Stimulated activated CD4-positive, alpha-beta T cell treated with anti-CD3 and anti-CD28 coated beads, Interleukin-4, amount 100 ng/mL, for 1 hour (primary cell): Measurements from ENCODE around the gene NCKAP1.
"Not testable (repeated sequence)": the region's sequence is repeated elsewhere in the genome, so short reads cannot be mapped to it uniquely, and the experiment has no call there.

Source experiments
- DNase-seq: peaks from one replicate; pipeline ENCODE4 v3.0.0-alpha.2; 2020

NCKAP1 gene

DNA sequence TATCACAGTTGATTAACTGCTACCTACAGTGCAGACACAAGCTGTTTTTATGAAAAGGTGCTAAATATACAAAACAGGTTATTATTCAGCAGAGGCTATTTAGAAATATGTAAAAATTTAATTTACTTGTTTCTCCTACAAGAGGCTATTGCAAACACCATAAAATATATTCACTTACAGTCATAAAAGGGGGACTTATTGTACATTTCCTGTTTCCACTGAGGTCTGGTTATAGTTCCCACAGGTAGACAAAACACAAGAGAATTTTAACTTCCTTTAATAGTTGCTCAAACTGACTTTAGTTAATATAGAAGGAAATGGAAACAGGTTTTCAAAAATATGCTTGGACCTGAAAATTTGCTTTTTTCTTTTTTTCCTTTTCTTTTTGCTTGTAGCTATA is 131.8 kb downstream of the NCKAP1 start:
- DNase-seq, result no peak

DNA sequence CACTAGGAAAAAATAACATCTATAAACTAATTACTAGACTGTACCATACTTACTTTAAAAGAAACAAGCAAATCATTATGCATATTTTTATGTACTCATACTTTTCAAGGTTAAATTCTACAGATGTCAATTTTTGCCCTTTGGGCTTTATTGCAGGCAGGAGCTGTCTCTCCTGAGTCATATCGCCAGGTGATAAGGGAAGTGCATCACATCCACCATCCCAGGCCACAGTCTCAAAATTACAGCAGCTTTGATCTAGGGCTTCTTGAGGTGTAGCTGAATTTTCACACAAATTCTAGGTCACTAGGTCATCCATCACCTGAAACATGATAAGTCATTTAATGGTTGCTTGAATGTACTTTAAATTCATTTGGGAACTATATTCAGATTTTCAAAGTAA is 133.4 kb downstream of the NCKAP1 start:
- DNase-seq, result no peak

DNA sequence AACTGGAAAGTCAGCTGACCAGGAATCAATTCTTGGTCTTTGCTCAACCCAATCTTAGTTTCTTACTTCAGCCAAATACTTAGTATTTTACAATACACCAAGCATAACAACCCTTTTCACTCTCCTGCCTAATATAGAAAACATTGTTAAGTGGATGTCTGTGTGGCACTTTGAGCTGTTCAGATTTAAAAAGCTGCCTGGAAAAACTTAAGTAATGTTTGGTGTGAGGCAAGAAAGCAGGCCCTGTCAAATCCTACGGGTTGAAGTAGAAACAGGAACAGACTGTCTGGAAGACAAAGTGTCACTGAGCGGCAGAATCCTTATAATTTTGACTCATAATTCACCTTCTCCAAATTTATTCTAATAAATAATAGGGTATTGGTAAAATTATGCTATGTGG is 134.7 kb downstream of the NCKAP1 start:
- DNase-seq, result no peak

DNA sequence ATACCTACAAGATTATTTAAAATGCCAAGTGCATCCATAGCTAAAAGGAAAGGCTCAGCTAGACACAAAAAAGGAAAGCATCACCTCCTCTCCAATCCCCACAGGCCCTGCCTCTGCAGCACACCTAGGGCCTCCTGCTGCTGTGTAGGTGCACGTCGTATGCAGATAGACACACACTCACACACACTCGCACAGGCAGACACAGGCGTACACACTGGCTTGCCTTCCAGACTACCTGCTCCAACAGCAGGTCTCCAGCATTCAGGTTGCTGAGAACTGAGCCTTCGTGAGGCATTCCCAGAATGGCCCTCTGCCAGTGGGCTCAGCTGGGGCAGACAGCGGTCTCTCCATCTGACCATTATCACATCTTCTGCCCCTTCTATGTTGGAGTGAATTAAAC is 136.5 kb downstream of the NCKAP1 start:
- no peak for DNase-seq

DNA sequence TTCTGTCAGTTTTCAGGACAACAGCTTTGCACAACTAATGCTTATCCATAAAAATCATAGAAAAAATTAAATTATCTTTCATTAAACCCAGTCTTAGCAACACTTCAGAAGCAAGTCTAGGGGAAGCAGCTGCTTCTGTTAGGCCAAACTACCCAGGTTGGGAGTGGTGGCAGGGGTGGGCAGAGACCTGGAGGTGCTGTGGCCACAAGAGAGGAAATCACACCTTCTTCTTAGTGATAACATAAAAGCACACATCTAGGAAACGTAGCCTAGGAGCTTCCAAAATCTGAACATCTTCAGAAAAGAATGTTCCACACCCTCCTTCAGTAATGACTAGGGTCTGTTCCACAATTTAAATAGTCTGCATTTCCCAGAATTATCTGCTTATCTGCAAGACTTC is 139.5 kb downstream of the NCKAP1 start:
- DNase-seq, result no peak

DNA sequence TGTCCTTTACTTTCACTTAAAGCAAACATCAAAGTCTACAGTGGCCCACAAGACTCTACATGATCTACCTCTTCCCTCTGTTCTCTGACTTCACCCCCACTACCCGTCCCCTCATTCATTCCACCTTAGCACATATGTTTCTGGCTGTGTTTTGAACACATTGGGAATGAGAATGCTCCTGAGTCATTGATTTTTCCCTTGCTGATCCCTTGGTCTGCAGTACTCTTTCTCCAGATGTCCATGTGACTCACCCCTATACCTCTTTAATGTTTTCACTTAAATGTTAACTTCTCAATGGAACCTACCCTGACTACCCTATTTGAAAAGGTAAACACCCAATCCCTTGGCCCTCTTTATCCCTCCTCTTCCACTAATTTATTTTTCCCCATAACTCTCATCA is 141.1 kb downstream of the NCKAP1 start:
- DNase-seq, result no peak

DNA sequence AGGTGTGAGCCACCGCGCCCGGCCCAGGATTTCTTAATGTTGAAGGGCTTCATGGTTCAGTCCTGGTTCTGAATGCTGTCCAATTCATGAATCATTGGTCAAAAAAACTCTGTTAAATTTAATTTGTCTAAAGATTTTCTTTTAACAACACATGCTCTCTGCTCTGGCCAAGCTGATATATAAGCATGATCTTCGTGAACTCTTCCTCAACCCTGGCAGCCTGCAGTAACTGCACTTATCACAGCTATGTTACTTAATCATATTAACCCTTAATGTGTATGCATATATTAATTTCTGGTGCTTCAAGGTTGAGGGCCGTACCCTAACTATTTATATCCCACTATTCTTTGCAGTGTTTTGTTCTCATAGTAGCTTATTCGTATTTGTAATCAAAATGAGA is 142.5 kb downstream of the NCKAP1 start:
- no peak for DNase-seq

DNA sequence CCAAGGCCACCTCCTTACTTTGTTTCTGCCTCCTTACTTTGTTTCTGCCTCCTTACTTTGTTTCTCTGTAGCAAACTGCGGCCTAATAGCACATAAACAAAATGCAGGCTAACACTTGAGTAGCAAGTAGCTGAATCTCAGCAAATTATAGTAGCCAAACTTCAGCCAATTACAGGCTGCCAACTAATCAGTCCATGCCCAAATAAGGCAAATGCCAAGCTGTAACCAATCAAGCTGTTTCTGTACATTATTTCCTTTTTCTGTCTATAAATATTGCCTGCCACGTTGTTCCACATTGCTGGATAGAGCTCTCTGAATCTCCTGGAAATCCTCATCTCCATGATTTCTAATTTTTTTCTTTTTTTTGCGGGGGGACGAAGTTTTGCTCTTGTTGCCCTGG is 143.1 kb downstream of the NCKAP1 start:
- no peak for DNase-seq

DNA sequence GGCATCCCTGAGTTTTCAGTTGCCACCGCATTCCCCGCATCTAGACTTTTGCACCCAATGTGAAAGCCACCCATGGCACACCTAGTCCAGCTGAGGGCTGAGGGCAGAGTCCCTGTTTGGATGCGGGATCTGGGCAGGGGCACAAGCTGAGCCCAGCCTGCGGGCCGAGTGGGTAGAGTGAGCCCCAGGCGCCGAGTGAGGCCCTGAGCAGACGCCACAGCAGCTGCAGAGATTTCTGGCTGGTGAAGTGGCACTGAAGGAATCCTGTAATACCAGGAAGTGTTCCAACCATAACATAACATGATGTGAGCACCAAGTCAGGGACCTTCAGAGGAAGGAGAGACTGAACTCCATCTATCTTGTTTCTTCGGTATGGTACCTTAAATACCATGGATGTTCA is 144.1 kb downstream of the NCKAP1 start:
- no peak for DNase-seq

DNA sequence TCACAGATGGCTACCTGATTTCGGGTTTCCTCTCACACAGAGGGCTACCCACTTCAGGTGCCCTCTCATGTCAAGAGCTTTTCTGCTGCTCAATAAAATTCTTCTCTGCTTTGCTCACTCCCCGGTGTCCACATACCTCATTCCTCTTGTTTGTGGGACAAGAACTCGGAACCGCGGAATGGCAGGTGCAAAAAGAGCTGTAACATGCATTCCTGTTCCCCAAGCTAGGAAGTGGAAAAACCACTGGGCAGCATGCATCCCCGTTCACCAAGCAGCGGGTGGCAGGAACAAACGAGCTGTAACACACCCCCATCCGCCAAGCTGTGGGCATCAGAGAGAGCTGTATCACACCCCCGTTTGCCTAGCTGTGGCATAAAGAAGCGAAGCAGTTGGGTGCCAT is 144.6 kb downstream of the NCKAP1 start:
- DNase-seq, result no peak

DNA sequence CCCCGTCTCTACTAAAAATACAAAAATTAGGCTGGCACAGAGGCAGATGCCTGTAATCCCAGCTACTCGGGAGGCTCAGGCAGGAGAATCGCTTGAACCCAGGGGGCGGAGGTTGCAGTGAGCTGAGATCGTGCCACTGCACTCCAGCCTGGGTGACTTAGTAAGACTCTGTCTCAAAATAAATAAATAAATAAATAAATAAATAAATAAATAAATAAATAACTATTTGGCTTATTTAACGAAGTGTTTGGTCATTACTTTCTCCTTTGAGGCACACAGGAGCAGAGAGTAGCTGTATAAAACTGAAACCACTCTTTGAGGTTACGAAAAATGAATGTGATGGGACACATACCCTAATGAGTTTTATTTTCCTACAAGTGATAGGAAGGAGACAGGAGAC is 145.2 kb downstream of the NCKAP1 start:
- not testable (repeated sequence) for DNase-seq

DNA sequence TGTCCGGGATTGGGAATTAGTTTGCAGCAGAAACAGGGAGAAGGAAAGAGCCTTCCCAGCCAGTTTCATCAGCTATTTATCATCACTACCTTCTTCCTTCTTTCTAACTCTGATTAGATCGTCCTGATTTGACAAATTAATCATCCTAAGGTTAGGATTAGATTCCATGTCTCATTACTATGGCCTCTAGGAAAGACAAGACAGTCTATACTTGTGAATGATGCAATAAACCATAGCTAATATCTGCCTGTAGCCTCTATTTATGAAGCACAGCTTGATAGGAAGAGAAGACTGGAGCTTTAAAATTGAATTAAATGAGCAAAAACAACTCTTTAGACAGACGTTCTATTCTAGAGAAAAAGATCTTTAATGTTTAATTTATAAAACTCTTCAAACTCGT is 146.6 kb downstream of the NCKAP1 start:
- no peak for DNase-seq

DNA sequence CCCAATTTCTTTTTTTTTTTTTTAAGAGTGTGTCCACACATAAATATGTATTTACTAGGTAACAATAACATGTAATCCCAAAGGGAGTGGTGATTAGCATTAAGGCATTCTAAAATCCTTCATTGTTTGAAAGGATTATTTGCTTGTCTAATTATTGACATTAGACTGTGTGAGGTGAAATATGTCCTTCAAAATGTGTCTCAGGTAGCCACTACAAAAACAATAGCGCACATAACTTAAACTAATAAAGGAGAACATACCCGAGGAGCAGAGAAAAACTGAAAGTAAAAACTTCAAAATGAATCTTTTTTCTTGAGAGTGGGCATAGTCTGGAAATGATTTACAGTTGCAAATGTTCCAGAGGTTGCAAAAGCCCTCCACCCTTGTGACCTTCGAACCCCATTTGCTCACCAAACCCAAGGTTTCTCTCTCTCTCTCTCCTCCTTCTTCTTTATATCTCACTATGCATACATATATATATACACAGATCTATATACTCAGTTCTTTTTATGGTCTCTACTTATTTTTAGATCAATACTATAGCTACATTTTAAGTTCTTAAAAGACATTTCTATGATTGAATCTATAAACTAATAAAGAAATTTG is 147.4 kb downstream of the NCKAP1 start:
- DNase-seq, result no peak

DNA sequence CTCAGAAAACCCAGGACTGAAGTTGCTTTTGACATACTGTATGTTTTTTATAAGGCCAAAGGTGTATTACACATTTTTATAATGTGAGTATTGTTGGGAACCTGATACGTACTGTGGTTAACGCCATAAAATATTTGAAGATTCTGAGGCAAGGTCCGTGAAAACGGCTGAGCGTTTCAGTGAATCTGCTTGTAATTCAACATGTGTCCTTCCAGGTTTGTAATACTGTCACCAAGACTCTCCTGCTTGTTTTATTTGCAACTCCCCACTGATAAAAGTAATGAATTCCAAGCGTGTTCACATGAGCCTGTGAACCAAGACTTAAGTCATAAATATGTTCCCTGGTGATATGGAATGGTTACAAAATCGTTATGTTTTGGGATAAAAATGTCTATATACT is 148.0 kb downstream of the NCKAP1 start:
- no peak for DNase-seq

DNA sequence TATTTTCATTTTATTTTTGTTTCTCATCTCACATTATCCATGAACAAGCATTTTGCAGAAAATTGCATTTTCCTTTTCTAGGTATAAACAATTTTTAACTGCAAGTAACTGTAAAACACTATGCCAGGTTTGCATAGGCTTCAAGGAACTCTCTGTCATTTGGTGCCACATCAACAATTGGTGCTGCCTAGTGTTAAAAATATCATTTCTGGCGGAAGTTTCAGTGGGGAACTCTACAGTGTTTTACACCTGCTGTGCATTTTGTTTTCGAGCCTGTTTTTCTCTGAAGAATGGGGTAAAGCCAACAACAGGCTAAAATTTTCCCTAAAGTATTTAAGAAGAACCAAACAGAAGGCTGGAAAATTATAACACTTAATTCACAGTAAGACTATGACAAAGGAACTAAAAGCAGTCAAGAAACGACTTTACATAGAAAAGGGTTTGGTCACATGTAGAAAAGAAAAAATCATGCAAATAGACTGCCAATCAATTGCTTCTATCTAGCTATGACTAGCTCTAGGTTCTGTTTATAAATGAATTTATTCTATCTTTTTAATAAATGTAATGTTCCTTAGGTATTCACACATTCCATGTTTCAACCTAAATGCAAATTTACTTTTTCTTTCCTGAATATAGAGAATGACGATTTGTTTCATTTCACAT is 150.4 kb downstream of the NCKAP1 start:
- DNase-seq, result no peak

DNA sequence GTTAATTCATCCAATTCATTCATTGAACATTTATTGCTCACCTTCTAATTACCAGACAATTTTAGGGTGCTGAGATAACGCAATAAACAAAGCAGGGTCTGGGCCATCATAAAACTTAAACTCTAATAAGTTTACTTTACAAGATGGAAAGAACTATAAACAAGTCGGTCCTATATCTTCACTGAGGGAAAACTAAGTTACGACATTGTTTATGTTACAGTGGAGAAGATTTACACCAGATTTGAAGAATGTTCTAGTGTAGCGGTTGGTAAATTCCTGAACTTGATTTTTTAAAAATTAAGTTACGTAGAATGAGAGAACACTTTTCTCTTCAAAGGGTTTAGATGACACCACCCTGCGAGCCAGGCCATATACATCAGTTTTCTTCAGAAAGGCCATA is 151.2 kb downstream of the NCKAP1 start:
- no peak for DNase-seq

DNA sequence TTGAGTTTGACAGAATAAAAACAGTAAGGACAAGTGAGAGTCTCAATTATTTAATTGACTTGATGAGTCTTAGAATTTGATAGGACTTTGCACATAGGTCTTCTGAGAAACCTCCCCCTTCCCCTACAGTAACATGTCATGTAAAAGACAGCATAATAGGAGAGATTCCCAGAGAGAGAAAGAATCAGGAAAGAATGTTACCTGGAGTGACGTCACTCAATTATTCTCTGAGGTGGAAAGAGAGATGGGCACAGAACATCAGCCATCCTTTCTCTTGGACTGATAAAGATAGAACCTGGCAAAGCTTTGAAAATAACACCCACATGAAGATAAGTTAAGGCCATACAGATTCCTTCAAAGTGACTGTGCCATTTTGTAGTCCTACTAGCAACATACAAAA is 152.5 kb downstream of the NCKAP1 start:
- DNase-seq, result no peak

DNA sequence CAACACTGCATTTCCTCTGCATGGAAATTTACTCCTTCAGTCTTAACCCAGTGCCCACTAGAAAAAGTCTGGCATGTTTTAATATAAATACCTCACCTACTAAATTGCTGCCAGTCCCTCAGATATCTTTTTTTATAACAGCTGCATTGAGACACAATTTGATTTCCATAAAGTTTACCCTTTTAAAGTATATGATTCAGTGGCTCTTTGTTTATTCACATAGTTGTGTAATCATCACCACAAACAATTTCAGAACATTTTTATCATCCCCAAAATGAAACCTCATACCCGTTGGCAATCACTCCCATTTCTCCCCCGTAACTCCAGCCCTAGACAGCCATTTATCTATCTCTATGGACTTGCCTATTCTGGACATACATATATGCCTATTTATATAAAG is 154.8 kb downstream of the NCKAP1 start:
- DNase-seq, result no peak

DNA sequence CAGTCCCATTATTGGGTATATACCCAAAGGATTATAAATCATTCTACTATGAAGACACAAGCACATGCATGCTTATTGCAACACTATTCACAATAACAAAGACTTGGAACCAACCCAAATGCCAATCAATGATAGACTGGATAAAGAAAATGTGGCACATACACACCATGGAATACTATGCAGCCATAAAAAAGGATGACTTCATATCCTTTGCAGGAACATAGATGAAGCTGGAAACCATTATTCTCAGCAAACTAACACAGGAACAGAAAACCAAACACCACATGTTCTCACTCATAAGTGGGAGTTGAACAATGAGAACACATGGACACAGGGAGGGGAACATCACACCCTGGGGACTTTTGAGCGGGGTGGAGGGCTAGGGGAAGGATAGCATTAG is 158.2 kb downstream of the NCKAP1 start:
- not testable (repeated sequence) for DNase-seq

DNA sequence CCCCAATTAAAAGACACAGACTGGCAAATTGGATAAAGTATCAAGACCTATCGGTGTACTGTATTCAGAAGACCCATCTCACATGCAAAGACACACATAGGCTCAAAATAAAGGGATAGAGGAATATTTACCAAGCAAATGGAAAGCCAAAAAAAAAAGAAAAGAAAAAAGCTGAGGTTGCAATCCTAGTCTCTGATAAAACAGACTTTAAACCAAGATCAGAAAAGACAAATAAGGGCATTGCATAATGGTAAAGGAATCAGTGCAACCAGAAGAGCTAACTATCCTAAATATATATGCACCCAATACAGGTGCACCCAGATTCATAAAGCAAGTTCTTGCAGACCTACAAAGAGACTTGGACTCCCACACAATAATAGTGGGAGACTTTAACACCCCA is 161.6 kb downstream of the NCKAP1 start:
- not testable (repeated sequence) for DNase-seq

DNA sequence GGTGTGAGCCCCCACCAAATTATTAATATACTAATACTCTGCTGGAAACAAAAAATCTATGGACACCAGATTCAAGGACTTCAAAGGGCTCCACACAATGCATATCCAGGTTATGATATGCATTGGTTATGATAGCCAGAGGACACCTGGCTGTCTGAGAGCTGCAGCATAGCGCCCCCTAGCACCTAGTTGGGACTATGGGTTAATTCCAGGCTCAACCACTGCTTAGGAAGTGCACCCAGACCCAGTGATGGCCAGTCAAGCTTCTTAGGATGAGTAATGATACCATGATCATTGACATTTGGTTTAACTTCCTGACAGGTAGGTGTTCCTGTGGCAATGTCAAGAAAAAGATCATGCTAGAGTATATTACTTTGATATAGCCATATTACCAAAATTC is 168.0 kb downstream of the NCKAP1 start:
- no peak for DNase-seq

DNA sequence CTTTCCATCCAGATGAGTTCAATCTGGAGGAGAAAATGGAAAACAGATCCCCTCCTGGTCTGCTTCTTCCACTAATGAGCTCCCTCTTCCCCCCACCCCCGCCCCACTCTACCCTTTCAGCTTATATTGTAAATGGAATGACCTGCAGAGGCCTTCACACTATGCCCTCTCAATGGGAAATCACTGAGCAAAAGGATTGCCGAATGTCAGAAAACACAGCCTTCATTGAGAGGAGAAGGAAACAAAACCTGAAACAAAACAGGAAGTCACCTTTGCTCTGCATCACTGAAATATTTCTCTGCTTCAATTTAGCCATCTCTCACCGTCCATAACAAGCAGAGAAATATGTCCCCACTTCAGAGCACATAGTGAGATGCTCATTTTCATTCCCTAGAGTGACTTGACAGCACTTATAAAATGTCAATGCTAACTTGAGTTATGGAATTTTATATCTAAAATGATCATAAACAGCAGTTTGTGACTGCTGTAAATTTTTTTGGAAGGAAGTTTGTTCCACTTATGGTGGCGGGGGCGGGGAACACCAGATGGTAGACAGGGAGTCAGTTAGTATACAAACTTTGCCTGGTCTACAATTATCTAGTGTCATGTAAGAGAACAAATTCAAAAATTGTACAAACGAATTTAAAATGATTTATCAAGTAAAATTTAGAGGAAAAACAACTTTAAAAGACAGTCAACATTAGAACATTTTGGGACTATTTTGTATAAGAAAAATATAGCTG is 170.0 kb downstream of the NCKAP1 start:
- DNase-seq, result no peak

DNA sequence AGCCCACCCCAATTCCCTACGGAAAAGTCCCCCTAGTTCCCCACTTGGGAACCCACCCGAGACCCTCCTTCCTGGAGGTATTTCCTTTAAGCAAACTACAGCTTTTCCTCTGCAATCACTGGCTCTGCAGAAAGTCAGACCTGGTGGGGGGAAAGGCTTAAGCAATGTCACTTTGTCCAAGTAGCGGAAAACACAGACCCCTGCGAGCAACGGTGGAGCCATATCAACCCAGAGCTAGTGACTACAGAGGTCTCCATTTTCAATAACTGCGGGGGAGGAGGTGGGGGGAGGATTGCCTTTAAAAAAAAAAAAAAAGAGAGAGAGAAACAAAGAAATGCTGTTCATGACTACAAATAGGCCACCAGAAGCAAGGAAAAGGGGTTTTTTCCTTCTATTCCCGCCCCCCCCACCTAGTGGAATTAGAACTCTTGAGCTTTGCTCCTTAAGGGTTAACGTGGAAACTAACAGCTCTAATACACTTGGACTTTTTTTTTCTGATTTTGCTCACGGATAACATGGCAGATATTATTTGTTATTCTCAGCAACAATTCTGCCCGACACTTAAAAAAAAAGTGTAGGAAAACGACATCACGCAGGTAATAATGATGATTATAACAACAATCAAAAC is 170.7 kb downstream of the NCKAP1 start:
- DNase-seq, result no peak
